ENCODE measurements around the gene PHF21A.
"Not testable (repeated sequence)": the region's sequence is repeated elsewhere in the genome, so short reads cannot be mapped to it uniquely, and the experiment has no call there.

The PHF21A gene

GRCh38 chr11:46120346-46121300 is 631 bp downstream of the PHF21A start:
- DNase-seq, result peak; percentile 84

- DNase-seq, result peak; percentile 73
Observed at GRCh38 chr11:46119352-46120216, 1.7 kb downstream of the PHF21A start.

GRCh38 chr11:46118702-46119351 is 2.4 kb downstream of the PHF21A start:
- no peak for DNase-seq

GRCh38 chr11:46117842-46118241 is 3.4 kb downstream of the PHF21A start:
- no peak for DNase-seq

- DNase-seq, result not testable (repeated sequence)
Observed at GRCh38 chr11:46116712-46117037, 4.6 kb downstream of the PHF21A start.

DNA sequence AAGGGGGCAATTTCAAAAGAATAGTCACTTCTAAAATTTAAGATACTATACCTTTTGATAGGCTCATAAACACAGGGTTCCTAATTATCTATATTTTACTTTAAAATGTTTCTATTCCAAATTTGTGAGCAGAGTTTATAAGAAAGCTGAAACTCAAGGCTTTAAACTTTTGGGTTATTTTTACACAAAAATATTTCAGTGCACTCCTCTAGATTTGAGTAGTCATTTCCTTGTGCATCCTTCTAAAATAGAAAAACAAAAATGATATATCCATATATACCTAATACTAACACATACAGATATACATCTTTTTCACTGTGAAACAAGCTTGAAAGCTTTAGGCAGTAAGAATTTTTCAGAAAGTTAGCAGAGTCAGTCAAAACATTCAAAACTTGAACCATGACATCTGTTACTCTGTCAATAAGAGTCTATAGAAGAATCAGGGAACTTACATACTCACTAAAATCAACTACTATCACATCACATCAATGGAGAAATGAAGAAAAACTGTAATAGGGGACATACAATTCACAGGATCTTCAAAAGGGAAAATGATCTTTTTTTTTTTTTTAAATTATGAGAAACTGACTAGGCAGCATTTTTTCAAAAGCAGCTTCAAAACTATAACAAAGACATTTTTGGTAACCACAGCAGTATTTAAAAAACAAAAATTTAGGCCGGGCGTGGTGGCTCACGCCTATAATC is 5.1 kb downstream of the PHF21A start:
- no peak for DNase-seq

- no peak for DNase-seq
Observed at GRCh38 chr11:46114961-46115360, 6.3 kb downstream of the PHF21A start.

DNA sequence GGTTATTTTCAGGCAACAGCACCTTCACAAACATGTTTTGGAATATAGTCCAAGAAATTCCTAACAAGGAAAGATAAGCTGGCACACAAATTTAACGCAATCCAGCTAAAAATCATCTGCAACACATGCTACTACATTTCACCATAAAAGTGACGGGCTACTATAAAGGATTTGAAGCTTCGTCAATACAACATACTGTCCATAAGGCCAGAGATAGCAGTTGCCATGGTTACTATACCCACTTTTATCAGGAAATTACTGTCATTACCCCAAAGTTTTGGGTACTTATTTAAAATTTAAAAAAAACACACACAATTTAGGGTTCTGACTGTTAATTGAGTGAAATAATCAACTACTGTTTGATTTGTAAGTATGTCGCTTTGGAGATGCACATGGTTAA is 6.9 kb downstream of the PHF21A start:
- no peak for DNase-seq

DNA sequence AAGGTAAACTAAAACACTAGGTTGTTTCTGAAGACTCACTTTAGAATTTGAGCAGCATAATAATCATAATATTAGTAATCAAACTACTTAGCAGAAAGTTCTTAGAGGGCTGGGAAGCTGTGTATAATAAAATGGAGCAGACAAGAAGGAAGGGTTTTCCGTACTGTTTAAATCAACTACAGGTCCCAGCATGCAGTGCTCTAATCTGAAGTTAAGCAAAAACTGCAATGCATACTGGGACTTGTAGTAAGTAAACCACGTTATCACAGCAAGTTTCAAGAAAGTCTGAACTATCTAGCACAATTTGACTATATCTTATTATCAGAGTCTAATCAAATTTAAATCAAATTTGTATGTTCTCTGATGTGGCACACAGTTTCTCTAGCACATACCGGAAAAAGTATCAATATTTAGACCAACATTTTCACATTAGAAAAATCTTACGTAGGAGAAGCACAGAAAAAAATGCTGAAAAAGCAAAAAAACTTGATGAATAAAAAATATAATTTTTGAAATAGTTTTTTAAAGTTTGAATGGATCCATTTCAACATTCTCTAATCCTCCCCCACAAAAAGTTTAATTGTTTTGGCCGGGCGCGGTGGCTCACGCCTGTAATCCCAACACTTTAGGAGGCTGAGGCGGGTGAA is 8.2 kb downstream of the PHF21A start:
- DNase-seq, result peak; percentile 43

DNA sequence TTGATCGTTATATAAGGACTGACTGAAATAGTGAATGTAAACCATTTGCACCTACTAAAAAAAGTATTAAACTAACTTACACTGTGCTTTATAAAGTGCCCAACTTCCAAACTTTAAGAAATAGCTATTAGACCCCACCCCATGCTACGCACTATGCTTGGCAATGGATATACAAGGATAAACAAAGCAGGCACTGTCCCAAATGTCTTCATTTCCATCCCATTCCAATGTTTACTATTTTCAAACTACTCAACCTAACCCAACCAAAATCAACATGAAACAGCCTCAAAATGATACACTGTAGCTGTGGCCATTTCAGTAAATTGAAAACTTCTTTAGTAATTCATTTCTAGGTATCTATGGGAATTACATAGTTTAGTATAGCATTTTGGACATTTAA is 12.5 kb downstream of the PHF21A start:
- no peak for DNase-seq

GRCh38 chr11:46107780-46108179 is 13.5 kb downstream of the PHF21A start:
- DNase-seq, result no peak

GRCh38 chr11:46107408-46107718 is 13.9 kb downstream of the PHF21A start:
- no peak for DNase-seq

DNA sequence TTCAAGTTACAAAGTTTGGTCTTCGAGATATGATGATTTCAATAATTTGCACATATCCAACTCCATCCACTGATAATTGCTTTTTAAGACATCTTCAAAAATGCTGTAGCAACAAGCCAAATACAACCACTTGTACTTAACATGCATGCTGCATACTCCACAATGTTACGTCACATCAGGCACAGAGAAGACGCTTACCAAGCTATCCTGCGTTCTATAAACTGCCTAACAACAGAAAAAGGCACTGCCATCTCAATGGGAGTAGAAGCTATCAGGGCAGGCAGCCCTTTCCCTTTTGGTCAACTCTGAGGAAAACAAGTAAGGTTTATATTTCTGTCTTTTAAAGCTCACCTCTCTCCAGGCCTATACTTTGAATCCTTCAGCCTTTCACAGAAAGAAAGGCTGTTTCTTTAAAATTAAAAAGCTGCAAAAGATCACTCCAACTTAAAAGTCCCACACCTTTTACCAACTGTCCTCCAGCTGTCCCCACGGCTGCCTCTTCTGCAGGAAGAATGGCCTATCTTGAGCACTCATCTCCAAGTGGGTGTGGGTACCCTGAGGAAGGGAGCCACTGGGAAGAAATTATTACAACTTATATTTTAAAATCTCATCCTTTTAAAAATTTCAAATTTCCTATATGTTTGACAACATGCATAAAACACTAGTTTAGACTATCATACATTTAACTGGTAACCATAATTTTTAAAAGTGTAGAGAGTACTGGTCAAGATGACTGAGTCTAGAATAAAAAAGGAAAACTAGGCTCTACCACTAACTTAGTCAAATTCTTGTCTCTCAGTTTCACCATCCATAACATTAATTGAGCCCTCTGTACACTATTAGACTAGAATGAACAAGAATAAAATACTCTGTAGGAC is 14.5 kb downstream of the PHF21A start:
- peak; percentile 17 for DNase-seq

- DNase-seq, result no peak
Observed at GRCh38 chr11:46105926-46106325, 15.3 kb downstream of the PHF21A start.

GRCh38 chr11:46105134-46105628 is 16.1 kb downstream of the PHF21A start:
- DNase-seq, result no peak

- DNase-seq, result no peak
Observed at GRCh38 chr11:46102843-46103242, 18.4 kb downstream of the PHF21A start.

GRCh38 chr11:46100670-46101069 is 20.6 kb downstream of the PHF21A start:
- DNase-seq, result no peak

GRCh38 chr11:46099963-46100316 is 21.3 kb downstream of the PHF21A start:
- no peak for DNase-seq

DNA sequence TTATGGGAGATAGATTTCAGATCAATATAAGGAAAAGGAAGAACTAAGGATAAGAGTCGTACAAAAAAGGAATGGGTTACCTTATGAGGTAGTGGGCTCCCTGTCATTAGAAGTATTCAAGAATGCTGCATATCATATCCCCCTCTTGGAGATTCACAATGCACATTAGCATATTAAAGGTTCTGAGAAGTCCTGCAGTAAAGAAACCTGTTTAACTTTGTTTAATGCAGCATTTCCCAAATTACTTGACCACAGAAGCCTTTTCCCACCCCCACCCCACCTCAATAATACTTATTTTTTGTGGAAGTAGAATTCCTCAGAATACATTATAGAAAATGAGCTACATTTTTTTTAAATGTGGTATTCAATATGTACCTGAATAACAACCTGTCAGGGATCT is 30.9 kb downstream of the PHF21A start:
- no peak for DNase-seq

DNA sequence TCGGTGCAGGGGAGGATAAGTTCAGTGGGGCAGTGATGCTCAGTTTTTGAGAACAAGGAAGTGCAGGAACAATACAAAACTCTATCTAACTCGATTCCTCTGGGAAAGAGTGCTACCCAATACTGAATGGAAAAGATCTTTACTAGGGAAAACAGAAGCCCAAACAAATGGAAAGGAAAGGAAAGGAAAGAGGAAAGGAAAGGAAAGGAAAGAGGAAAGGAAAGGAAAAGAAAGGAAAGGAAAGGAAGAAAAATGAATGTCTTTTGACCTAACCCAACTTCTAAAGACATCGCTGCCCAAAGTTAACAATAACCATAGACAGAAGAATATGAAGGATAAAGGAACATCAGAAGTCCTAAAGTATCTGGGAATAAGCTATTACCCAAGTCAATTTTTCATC is 41.6 kb downstream of the PHF21A start:
- DNase-seq, result no peak

- DNase-seq, result no peak
Observed at GRCh38 chr11:46075928-46076327, 45.3 kb downstream of the PHF21A start.

Data from fibroblast of skin of abdomen (primary cell).